Osteocyte (in vitro differentiated cells): ENCODE results near the gene ISL2. TPM values are rescaled to one million over a fixed set of nuclear protein-coding genes. Genes with fewer than 3 reads are reported as not detected.

Experiments used
- DNase-seq: peaks from one replicate; pipeline ENCODE4 v3.0.0; 2021; ENCODE audit warnings: mixed read lengths; ENCODE audit not compliant: unreplicated experiment; ENCODE audit errors: extremely low spot score
- H3K27ac Mint-ChIP-seq: one replicate; pipeline ENCODE4 v1.8.0; 2021; ENCODE audit warnings: mild to moderate bottlenecking, mixed read lengths; ENCODE audit not compliant: unreplicated experiment
- H3K27me3 Mint-ChIP-seq: one replicate; pipeline ENCODE4 v1.8.0; 2021; ENCODE audit warnings: mixed read lengths; ENCODE audit not compliant: unreplicated experiment
- H3K36me3 Mint-ChIP-seq: one replicate; pipeline ENCODE4 v1.8.0; 2021; ENCODE audit warnings: mixed read lengths; ENCODE audit not compliant: unreplicated experiment
- H3K4me1 Mint-ChIP-seq: one replicate; pipeline ENCODE4 v1.8.0; 2021; ENCODE audit warnings: mixed read lengths; ENCODE audit not compliant: unreplicated experiment
- H3K4me3 Mint-ChIP-seq: one replicate; pipeline ENCODE4 v1.8.0; 2021; ENCODE audit warnings: mild to moderate bottlenecking, moderate library complexity, mixed read lengths; ENCODE audit not compliant: unreplicated experiment
- H3K9me3 Mint-ChIP-seq: one replicate; pipeline ENCODE4 v1.8.0; 2021; ENCODE audit warnings: mixed read lengths; ENCODE audit not compliant: unreplicated experiment
- CTCF ChIP-seq: fragments of 200-600 bp; sonication (generic); IDR thresholded peaks from 2 replicates; pipeline ENCODE4 v1.5.0; 2021; ENCODE audit warnings: antibody characterized with exemption, mild to moderate bottlenecking, moderate library complexity
- total RNA-seq: library from RNA; stranded (reverse); gene quantifications from 2 replicates; pipeline ENCODE4 v1.2.1, GENCODE V29; 2021

ISL2 gene
- total RNA-seq, 1 donor from 2014 or later, result not detected

GRCh38 chr15:76343313-76343996 lies 6.9 kb downstream of the ISL2 start:
- no peaks in the 10 kb centered on the region for H3K9me3 Mint-ChIP-seq
- no peak for DNase-seq
- TF ChIP-seq CTCF, result no peak

GRCh38 chr15:76344893-76345582 lies 8.5 kb downstream of the ISL2 start:
- DNase-seq, result no peak
- peaks cover 75% of the 10 kb centered on the region for H3K27me3 Mint-ChIP-seq

More at GRCh38 chr15:76343313-76343996, 6.9 kb downstream of the ISL2 start:
- Mint-ChIP-seq H3K4me3 (no peak overlapping the region), H3K27me3 (peaks cover 79% of the 10 kb centered on the region), H3K27ac (no peak overlapping the region), H3K36me3 (peaks cover 9% of the 10 kb centered on the region), H3K4me1 (peaks cover 40% of the 10 kb centered on the region)

GRCh38 chr15:76345583-76345879 lies 9.0 kb downstream of the ISL2 start:
- no peaks in the 10 kb centered on the region for H3K9me3 Mint-ChIP-seq
- H3K4me3 Mint-ChIP-seq, result peak overlapping the region; percentile 51
- no peak for DNase-seq
- peaks cover 9% of the 10 kb centered on the region for H3K36me3 Mint-ChIP-seq
- peaks cover 75% of the 10 kb centered on the region for H3K27me3 Mint-ChIP-seq
- H3K4me1 Mint-ChIP-seq, result peaks cover 30% of the 10 kb centered on the region
- H3K27ac Mint-ChIP-seq, result no peak overlapping the region
- TF ChIP-seq CTCF, result no peak

More at GRCh38 chr15:76344893-76345582, 8.5 kb downstream of the ISL2 start:
- no peaks in the 10 kb centered on the region for H3K9me3 Mint-ChIP-seq
- peak overlapping the region; percentile 51 for H3K4me3 Mint-ChIP-seq
- H3K36me3 Mint-ChIP-seq, result peaks cover 9% of the 10 kb centered on the region
- no peak overlapping the region for H3K27ac Mint-ChIP-seq
- no peak for TF ChIP-seq CTCF
- H3K4me1 Mint-ChIP-seq, result peaks cover 35% of the 10 kb centered on the region

GRCh38 chr15:76345880-76346668 lies 9.5 kb downstream of the ISL2 start:
- Mint-ChIP-seq H3K4me3 (peak overlapping the region; percentile 51), H3K9me3 (no peaks in the 10 kb centered on the region), H3K36me3 (peaks cover 9% of the 10 kb centered on the region), H3K27me3 (peaks cover 72% of the 10 kb centered on the region), H3K4me1 (peaks cover 25% of the 10 kb centered on the region), H3K27ac (no peak overlapping the region)
- no peak for TF ChIP-seq CTCF
- no peak for DNase-seq
